NOMO-1 treated with DMSO at 0.1 percent for 48 hours (cell line): Measurements from ENCODE around the gene SLC18A2.

Source experiments
- DNase-seq: peaks from one replicate; lab custom pipeline; 2025; ENCODE audit not compliant: unreplicated experiment; lab: John Stamatoyannopoulos, UW

The SLC18A2 gene

GRCh38 chr10:117306674-117307073, 65.8 kb downstream of the SLC18A2 start:
- no peak for DNase-seq

GRCh38 chr10:117311261-117311660, 70.3 kb downstream of the SLC18A2 start:
- no peak for DNase-seq

DNA sequence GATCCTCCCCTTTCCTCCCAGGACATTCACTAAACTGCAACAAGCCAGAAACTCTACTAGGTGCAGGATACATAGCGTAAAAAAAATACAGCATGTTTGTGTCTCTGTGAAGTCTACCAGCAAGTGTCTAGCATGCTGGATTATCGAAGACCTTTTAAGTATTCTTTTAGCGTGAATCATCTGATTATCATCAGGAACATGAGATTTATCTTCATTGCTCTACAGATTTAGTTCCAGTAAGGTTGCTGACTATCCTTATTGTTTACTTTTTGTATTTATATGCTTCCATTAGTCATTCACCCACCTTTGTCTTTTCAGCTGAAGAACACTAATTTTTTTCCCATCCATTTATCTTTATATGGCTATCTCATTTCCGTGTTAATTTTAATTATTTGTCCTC, 71.5 kb downstream of the SLC18A2 start:
- no peak for DNase-seq

- no peak for DNase-seq
Measured at GRCh38 chr10:117313641-117314040, 72.7 kb downstream of the SLC18A2 start.

DNA sequence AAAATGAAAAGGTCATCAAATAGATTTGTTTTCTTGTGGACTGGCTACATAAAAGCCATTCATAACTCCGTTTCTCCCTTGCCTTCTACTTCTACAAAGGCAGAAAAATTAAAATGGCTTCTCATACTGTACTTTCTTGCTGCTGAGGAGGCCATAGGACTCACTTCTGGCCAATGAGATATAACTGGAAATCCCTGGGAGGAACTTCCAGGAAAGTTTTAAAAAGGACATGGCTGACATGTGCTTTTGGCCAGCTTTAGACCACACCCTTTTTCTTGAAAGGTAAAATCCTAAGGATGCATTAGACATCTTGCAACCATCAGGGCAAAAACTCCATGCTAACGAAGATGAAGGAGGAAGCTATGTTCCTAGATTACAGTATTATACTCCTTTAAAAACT, 75.8 kb downstream of the SLC18A2 start:
- no peak for DNase-seq

DNA sequence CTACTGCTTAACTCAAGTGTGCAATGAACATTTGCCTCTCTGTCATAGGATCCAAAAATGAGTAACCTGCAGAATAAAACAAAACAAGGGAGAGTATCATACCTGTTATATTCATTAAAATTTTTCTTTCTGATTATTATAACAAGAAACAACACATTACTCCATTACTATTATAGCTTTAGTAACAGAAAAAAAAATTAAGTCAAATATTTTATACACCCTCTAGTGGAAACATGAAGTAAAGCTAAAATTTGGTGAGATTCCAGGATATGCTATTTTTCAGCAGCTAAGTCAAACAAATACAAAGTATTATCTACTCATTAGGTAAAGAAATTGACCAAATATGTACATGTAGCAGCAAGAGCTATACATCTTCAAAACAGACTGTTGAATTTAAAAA, 78.0 kb downstream of the SLC18A2 start:
- DNase-seq: no peak

DNA sequence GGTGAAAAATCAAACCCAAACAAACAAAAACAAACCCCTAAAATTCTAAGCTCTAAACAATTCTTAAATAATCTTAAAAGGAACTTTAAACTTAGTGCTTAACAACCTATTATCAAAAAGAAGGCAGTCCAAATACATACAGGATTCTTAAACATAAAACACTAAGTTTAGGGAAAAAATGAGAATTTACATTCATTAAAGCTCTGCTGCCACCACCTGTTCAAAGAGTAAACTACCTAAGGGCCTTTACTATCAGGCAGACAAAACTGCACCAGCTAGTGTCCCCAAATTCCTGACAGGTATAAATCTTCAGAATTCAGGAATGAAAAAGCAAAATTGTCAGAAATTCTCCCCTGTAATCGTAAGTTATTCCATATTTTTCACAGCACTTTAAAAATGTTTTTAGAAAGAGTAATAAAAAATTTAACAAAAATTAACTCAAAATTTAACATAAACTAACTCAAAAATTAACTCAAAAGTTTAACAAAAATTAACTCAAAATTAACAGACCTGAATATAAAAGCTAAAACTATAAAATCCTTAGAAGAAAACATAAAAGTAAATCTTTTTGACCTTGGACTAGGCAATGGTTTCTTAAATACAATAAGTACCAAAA, 79.2 kb downstream of the SLC18A2 start:
- DNase-seq: no peak

- no peak for DNase-seq
Measured at GRCh38 chr10:117322260-117322659, 81.3 kb downstream of the SLC18A2 start.

GRCh38 chr10:117324367-117324766, 83.5 kb downstream of the SLC18A2 start:
- DNase-seq: no peak

- DNase-seq: no peak
Measured at GRCh38 chr10:117327262-117327661, 86.3 kb downstream of the SLC18A2 start.
